H1 (cell line): ENCODE data around the gene UBE2I. TPM values are rescaled to one million over a fixed set of nuclear protein-coding genes. Genes with fewer than 3 reads are reported as not detected.

Experiments used
- CTCF ChIA-PET: fragments of 300-600 bp; sonication (Branson Sonifier 250); formaldehyde crosslinking; loops from one replicate; lab custom pipeline; 2021; ENCODE audit not compliant: partially characterized antibody; lab: Charles Lee
- POLR2A ChIA-PET: fragments of 300-600 bp; sonication (Branson Sonifier 250); formaldehyde crosslinking; loops from one replicate; lab custom pipeline; 2021; ENCODE audit warnings: inconsistent platforms; ENCODE audit not compliant: partially characterized antibody; lab: Charles Lee
- DNase-seq, 2 experiments: peaks; one replicate each; pipeline versions ENCODE4 v3.0.0 to v3.0.0-alpha.2; 2010 to 2022; ENCODE audit warnings: low spot score in 2 of 2, low read depth in 1 of 2, mixed read lengths in 1 of 2
- FAIRE-seq: peaks from 2 replicates; lab custom pipeline; 2011; peaks lifted over from hg19 to GRCh38; lab: Jason Lieb, UNC
- H2AFZ ChIP-seq: 2 replicates; pipeline ENCODE4 v1.8.1; 2012; ENCODE audit warnings: low read length, inconsistent platforms
- H2AK5ac ChIP-seq: 2 replicates; pipeline ENCODE4 v1.6.1; 2013; ENCODE audit warnings: low read depth, low read length
- H2BK120ac ChIP-seq: replicated peaks from 2 replicates; pipeline ENCODE3; 2013; ENCODE audit warnings: low read depth, low read length, inconsistent platforms
- H2BK12ac ChIP-seq: 2 replicates; pipeline ENCODE4 v1.6.1; 2013; ENCODE audit warnings: low read depth, low read length
- H2BK15ac ChIP-seq: 2 replicates; pipeline ENCODE4 v1.6.1; 2013; ENCODE audit warnings: low read length
- H2BK20ac ChIP-seq: 2 replicates; pipeline ENCODE4 v1.6.1; 2013; ENCODE audit warnings: low read length
- H2BK5ac ChIP-seq: 2 replicates; pipeline ENCODE4 v1.6.1; 2013; ENCODE audit warnings: low read depth, low read length
- H3K14ac ChIP-seq: 2 replicates; pipeline ENCODE4 v1.6.1; 2013; ENCODE audit warnings: inconsistent platforms; ENCODE audit not compliant: insufficient read length
- H3K18ac ChIP-seq: 2 replicates; pipeline ENCODE4 v1.6.1; 2013; ENCODE audit warnings: low read length; ENCODE audit errors: extremely low read depth
- H3K23ac ChIP-seq: 2 replicates; pipeline ENCODE4 v1.6.1; 2013; ENCODE audit warnings: inconsistent platforms; ENCODE audit not compliant: insufficient read length
- H3K23me2 ChIP-seq: 2 replicates; pipeline ENCODE4 v1.6.1; 2013; ENCODE audit warnings: low read depth, low read length
- H3K27ac ChIP-seq: 2 replicates; pipeline ENCODE4 v1.6.1; 2011; ENCODE audit warnings: low read depth, low read length, inconsistent platforms
- H3K27me3 ChIP-seq, 4 experiments: replicated peaks in 1 of 4; 1 replicate in 1 of 4; 2 replicates in 3 of 4; pipeline versions ENCODE4 v1.6.1 to v1.8.1; 2011 to 2013; ENCODE audit warnings: low read length in 3 of 4, mild to moderate bottlenecking in 3 of 4, inconsistent platforms in 2 of 4, mixed read lengths in 2 of 4, moderate library complexity in 1 of 4; ENCODE audit not compliant: control insufficient read depth in 3 of 4, insufficient read depth in 3 of 4; ENCODE audit errors: extremely low read depth in 1 of 4
- H3K36me3 ChIP-seq, 4 experiments: 2 replicates each; pipeline versions ENCODE4 v1.6.1 to v1.8.1; 2011 to 2013; ENCODE audit warnings: mild to moderate bottlenecking in 4 of 4, low read length in 3 of 4, moderate library complexity in 2 of 4, control low read depth in 1 of 4, inconsistent platforms in 1 of 4; ENCODE audit not compliant: insufficient read depth in 4 of 4, control insufficient read depth in 2 of 4
- H3K4ac ChIP-seq: replicated peaks from 2 replicates; pipeline ENCODE3; 2013; ENCODE audit warnings: low read length, low read depth, mixed read lengths, inconsistent platforms; ENCODE audit not compliant: insufficient read length
- H3K4me1 ChIP-seq, 4 experiments: replicated peaks in 1 of 4; 1 replicate in 1 of 4; 2 replicates in 3 of 4; pipeline versions ENCODE4 v1.6.1 to v1.8.1; 2011 to 2013; ENCODE audit warnings: low read length in 3 of 4, inconsistent platforms in 2 of 4, mixed read lengths in 1 of 4; ENCODE audit not compliant: insufficient read depth in 4 of 4, control insufficient read depth in 3 of 4
- H3K4me2 ChIP-seq, 2 experiments: 2 replicates each; pipeline versions ENCODE4 v1.6.1 to v1.8.1; 2011 to 2013; ENCODE audit warnings: low read depth in 2 of 2, low read length in 2 of 2, control low read depth in 1 of 2, inconsistent platforms in 1 of 2, mild to moderate bottlenecking in 1 of 2; ENCODE audit not compliant: insufficient read depth in 1 of 2
- H3K4me3 ChIP-seq, 4 experiments: fragments of 200-600, 300-600 bp in 1 of 4; sonication (generic), shearing (Covaris generic), sonication (Bioruptor Twin) in 1 of 4; 2 replicates each; pipeline versions ENCODE4 v1.5.1 to v1.8.1; 2011 to 2016; ENCODE audit warnings: low read length in 4 of 4, low read depth in 3 of 4, control low read depth in 2 of 4, inconsistent platforms in 2 of 4, mild to moderate bottlenecking in 2 of 4, mixed read lengths in 1 of 4, moderate library complexity in 1 of 4; ENCODE audit not compliant: insufficient read depth in 2 of 4; ENCODE audit errors: extremely low read depth in 1 of 4
- H3K56ac ChIP-seq: replicated peaks from 2 replicates; pipeline ENCODE3; 2013; ENCODE audit warnings: low read depth, mild to moderate bottlenecking, mixed read lengths, low read length, inconsistent platforms; ENCODE audit not compliant: insufficient read length
- H3K79me1 ChIP-seq: 2 replicates; pipeline ENCODE4 v1.6.1; 2013; ENCODE audit warnings: low read depth, low read length, control low read depth
- H3K79me2 ChIP-seq, 2 experiments: 2 replicates each; pipeline versions ENCODE4 v1.6.1 to v1.8.1; 2012 to 2013; ENCODE audit warnings: low read length in 2 of 2, mild to moderate bottlenecking in 2 of 2, inconsistent platforms in 1 of 2; ENCODE audit not compliant: insufficient read depth in 2 of 2, control insufficient read depth in 1 of 2
- H3K9ac ChIP-seq, 4 experiments: replicated peaks in 1 of 4; 1 replicate in 1 of 4; 2 replicates in 3 of 4; pipeline versions ENCODE4 v1.6.1 to v1.8.1; 2011 to 2013; ENCODE audit warnings: low read depth in 3 of 4, low read length in 3 of 4, control low read depth in 2 of 4, mild to moderate bottlenecking in 2 of 4, moderate library complexity in 2 of 4, inconsistent platforms in 1 of 4; ENCODE audit errors: extremely low read depth in 1 of 4
- H3K9me3 ChIP-seq, 2 experiments: 2 replicates each; pipeline versions ENCODE4 v1.6.1 to v1.8.1; 2012 to 2013; ENCODE audit warnings: mild to moderate bottlenecking in 2 of 2, moderate library complexity in 2 of 2, control low read depth in 1 of 2, inconsistent platforms in 1 of 2, low read depth in 1 of 2, low read length in 1 of 2, mixed read lengths in 1 of 2; ENCODE audit not compliant: insufficient read depth in 2 of 2
- H4K20me1 ChIP-seq, 2 experiments: replicated peaks in 1 of 2; 2 replicates each; pipeline versions ENCODE3 to v1.8.1; 2011 to 2013; ENCODE audit warnings: inconsistent platforms in 2 of 2, low read length in 2 of 2, mild to moderate bottlenecking in 1 of 2; ENCODE audit not compliant: insufficient read depth in 2 of 2, control insufficient read depth in 1 of 2
- H4K5ac ChIP-seq: 2 replicates; pipeline ENCODE4 v1.6.1; 2013; ENCODE audit warnings: low read length, low read depth, mixed read lengths, inconsistent platforms; ENCODE audit not compliant: insufficient read length
- H4K8ac ChIP-seq: 2 replicates; pipeline ENCODE4 v1.8.0; 2013; ENCODE audit warnings: mild to moderate bottlenecking, moderate library complexity, low read length, inconsistent platforms; ENCODE audit not compliant: insufficient read depth; ENCODE audit errors: extremely low read depth
- H4K91ac ChIP-seq: replicated peaks from 2 replicates; pipeline ENCODE3; 2013; ENCODE audit warnings: low read length, mixed read lengths, inconsistent platforms; ENCODE audit not compliant: insufficient read length
- CBX5 ChIP-seq: fragments of 300-800, 300-1000 bp; sonication (generic); IDR thresholded peaks from 2 replicates; pipeline ENCODE4 v1.7.1; 2016; ENCODE audit warnings: antibody characterized with exemption, low read length, low read depth
- SUZ12 ChIP-seq: fragments of 200-600 bp; sonication (generic); IDR thresholded peaks from 2 replicates; pipeline ENCODE4 v1.6.1; 2012; ENCODE audit warnings: mild to moderate bottlenecking, inconsistent platforms, low read length, moderate library complexity, mixed read lengths
- WGBS, 2 experiments: shearing (Covaris generic) in 1 of 2; methylation state at CpG; one replicate each; pipeline versions ENCODE4 v1.1.6 to v1.1.7; 2013 to 2015; ENCODE audit warnings: low lambda C conversion rate in 2 of 2, mixed read lengths in 2 of 2, inconsistent platforms in 1 of 2, low coverage in 1 of 2, missing lambda C conversion rate in 1 of 2; ENCODE audit not compliant: insufficient replicate concordance in 2 of 2, insufficient coverage in 1 of 2, insufficient read length in 1 of 2; ENCODE audit errors: extremely low coverage in 1 of 2, missing lambda C conversion rate in 1 of 2; 5-methylcytosine and 5-hydroxymethylcytosine counted together
- polyA plus RNA-seq, 7 experiments: library from polyadenylated mRNA; depleted of rRNA in 3 of 7; stranded (reverse) in 5 of 7; unstranded in 2 of 7; fragments of >200 nt in 5 of 7; fragments of 200-250 nt in 2 of 7; gene quantifications; 1 replicate in 5 of 7; 2 replicates in 1 of 7; 4 replicates in 1 of 7; pipeline versions ENCODE4 v1.2.1 to v1.2.3, GENCODE V29; 2011 to 2013; ENCODE audit warnings: missing spikeins in 2 of 7, mixed read lengths in 2 of 7
- total RNA-seq: library from RNA; stranded (reverse); fragmentation: NEBNext Ultra II Directional; extraction: Animal tissue kit (Norgen Biotek cat#: 25700); gene quantifications from 2 replicates; pipeline ENCODE4 v1.2.1, GENCODE V29; 2021

Gene UBE2I
- total and polyA plus RNA-seq, 2 of the 8 experiments (the other 6 are each of a cell fraction or from before 2014, with no cell fraction given): 148 to 268 TPM

GRCh38 chr16:1334739-1335138 lies 25.3 kb downstream of the UBE2I start:
- no peak overlapping the region for H3K56ac ChIP-seq
- CTCF ChIA-PET: interaction anchor here (0.6 to 5.2 kb wide), 7 partner anchors 11 to 259 kb away, joined by 3 to 43 read pairs (median 3); no protein-coding TSS in a partner anchor
- H4K8ac ChIP-seq: no peak overlapping the region
- no peak for DNase-seq
- H3K9ac ChIP-seq: no peak overlapping the region
- no peak overlapping the region for H2AFZ ChIP-seq
- H3K4me2 ChIP-seq: peak overlapping the region; percentile 72 to 87
- no peak for TF ChIP-seq CBX5
- TF ChIP-seq SUZ12: peak; percentile 23; the same call in 1 of the 2 replicates
- H3K4ac ChIP-seq: no peak overlapping the region
- no peak overlapping the region for H2BK12ac ChIP-seq
- H3K79me2 ChIP-seq: no peaks in the 10 kb centered on the region
- FAIRE-seq: no peak
- H3K4me3 ChIP-seq: peak overlapping the region in 2 of 4 experiments; percentile 19 to 58; a peak in 4 of 8 replicates
- H2BK120ac ChIP-seq: no peak overlapping the region
- H3K4me1 ChIP-seq: peaks cover 0 to 15% (median 13%) of the 10 kb centered on the region in 4 experiments; a peak in 4 of 7 replicates
- H3K27me3 ChIP-seq: peaks cover 19 to 53% (median 40%) of the 10 kb centered on the region in 4 experiments
- H3K27ac ChIP-seq: no peak overlapping the region
- H3K23ac ChIP-seq: no peak overlapping the region
- peaks cover 5 to 8% of the 10 kb centered on the region in 2 experiments; a peak in 2 of 4 replicates for H3K9me3 ChIP-seq
- WGBS, 2 experiments: 40% methylated on average over 5 of the region's 9 CpGs; no CpG with 5 or more reads in 1 of the 2 experiments
- H3K14ac ChIP-seq: no peak overlapping the region
- no peak overlapping the region for H2BK20ac ChIP-seq
- no peak overlapping the region; the same call in 1 of the 2 replicates for H2BK15ac ChIP-seq
- H4K5ac ChIP-seq: no peak overlapping the region
- H4K91ac ChIP-seq: no peak overlapping the region
- no peak overlapping the region for H3K18ac ChIP-seq
- H4K20me1 ChIP-seq: peaks cover 7 to 18% of the 10 kb centered on the region in 2 experiments
- H2AK5ac ChIP-seq: no peak overlapping the region
- no peaks in the 10 kb centered on the region for H3K79me1 ChIP-seq
- POLR2A ChIA-PET: interaction anchor here (0.6 to 2.6 kb wide), 7 partner anchors 8 to 48 kb away, joined by 3 to 13 read pairs (median 4); partner anchors contain the start of gene UBE2I
- no peak overlapping the region for H2BK5ac ChIP-seq
- H3K36me3 ChIP-seq: no peaks in the 10 kb centered on the region
- H3K23me2 ChIP-seq: peaks cover 13% of the 10 kb centered on the region; the same call in 1 of the 2 replicates
